B cell (primary cell): ENCODE measurements around the gene COG4. TPM values are rescaled to one million over a fixed set of nuclear protein-coding genes. Genes with fewer than 3 reads are reported as not detected.

Source experiments
- ATAC-seq: fragments of 200-7000 bp; cut with Tn5 transposase; one replicate; pipeline ENCODE4 v1.10.0; 2021; ENCODE audit warnings: low read depth, mild to moderate bottlenecking, moderate number of reproducible peaks, moderate library complexity
- CTCF ChIA-PET: fragments of 350-600 bp; sonication (Branson Sonifier 250); formaldehyde crosslinking; loops from one replicate; lab custom pipeline; 2021; ENCODE audit warnings: antibody characterized with exemption, inconsistent platforms; lab: Charles Lee
- POLR2A ChIA-PET: fragments of 350-600 bp; sonication (Branson Sonifier 250); formaldehyde crosslinking; loops from one replicate; lab custom pipeline; 2021; ENCODE audit warnings: antibody characterized with exemption; lab: Charles Lee
- DNase-seq: peaks from one replicate; pipeline ENCODE4 v3.0.0; 2013
- H2AFZ ChIP-seq: 2 replicates; pipeline ENCODE4 v1.6.1; 2012; ENCODE audit warnings: mild to moderate bottlenecking, low read depth, low read length; ENCODE audit not compliant: insufficient read depth, poor library complexity, severe bottlenecking
- H3K27ac ChIP-seq, 2 donors: 1 replicate in 1 of 2; 2 replicates in 1 of 2; pipeline ENCODE4 v1.5.1; 2012 to 2013; ENCODE audit warnings: low read length in 2 of 2, mild to moderate bottlenecking in 2 of 2, moderate library complexity in 1 of 2
- H3K27me3 ChIP-seq, 4 experiments: fragments of 200-600 bp in 1 of 4; sonication (generic) in 1 of 4; replicated peaks in 1 of 4; 1 replicate in 2 of 4; 2 replicates in 2 of 4; pipeline versions ENCODE4 v1.6.1 to v1.7.0; 2013 to 2016; ENCODE audit warnings: low read length in 3 of 4, mild to moderate bottlenecking in 2 of 4, mixed read lengths in 1 of 4, moderate library complexity in 1 of 4; ENCODE audit not compliant: insufficient read depth in 4 of 4, control insufficient read depth in 3 of 4; ENCODE audit errors: control extremely low read depth in 1 of 4
- H3K36me3 ChIP-seq, 2 experiments: replicated peaks in 1 of 2; 1 replicate in 1 of 2; 2 replicates in 1 of 2; pipeline versions ENCODE4 v1.6.1 to v1.7.1; 2013; ENCODE audit warnings: low read length in 1 of 2; ENCODE audit not compliant: insufficient read depth in 2 of 2, control insufficient read depth in 1 of 2; ENCODE audit errors: control extremely low read depth in 1 of 2, extremely low read depth in 1 of 2
- H3K4me1 ChIP-seq, 2 donors: fragments of 200-600 bp in 1 of 2; sonication (generic) in 1 of 2; 1 replicate in 1 of 2; 2 replicates in 1 of 2; pipeline versions ENCODE4 v1.5.1 to v1.6.1; 2013 to 2017; ENCODE audit warnings: low read length in 2 of 2; ENCODE audit not compliant: control insufficient read depth in 2 of 2, insufficient read depth in 2 of 2
- H3K4me2 ChIP-seq: replicated peaks from 2 replicates; pipeline ENCODE3; 2012; ENCODE audit warnings: mild to moderate bottlenecking, low read depth, low read length; ENCODE audit not compliant: poor library complexity, severe bottlenecking
- H3K4me3 ChIP-seq, 5 experiments: fragments of 200-600 bp in 1 of 5; sonication (generic) in 1 of 5; 1 replicate in 3 of 5; 2 replicates in 2 of 5; pipeline versions ENCODE4 v1.5.1 to v1.7.0; 2011 to 2016; ENCODE audit warnings: low read length in 4 of 5, mild to moderate bottlenecking in 4 of 5, low read depth in 2 of 5, control low read depth in 1 of 5, moderate library complexity in 1 of 5; ENCODE audit not compliant: insufficient read depth in 1 of 5; ENCODE audit errors: control extremely low read depth in 1 of 5, extremely low read depth in 1 of 5
- H3K79me2 ChIP-seq: fragments of 200-600 bp; sonication (generic); one replicate; pipeline ENCODE4 v1.6.0; 2016; ENCODE audit warnings: low read length; ENCODE audit not compliant: control insufficient read depth, insufficient read depth
- H3K9ac ChIP-seq: fragments of 200-600 bp; sonication (generic); 2 replicates; pipeline ENCODE4 v1.6.1; 2017; ENCODE audit warnings: mild to moderate bottlenecking, low read length, moderate library complexity
- H3K9me3 ChIP-seq, 3 donors: one replicate each; pipeline versions ENCODE4 v1.6.1 to v1.7.1; 2013; ENCODE audit warnings: low read length in 2 of 3; ENCODE audit not compliant: control insufficient read depth in 2 of 3, insufficient read depth in 1 of 3; ENCODE audit errors: control extremely low read depth in 1 of 3
- H4K20me1 ChIP-seq: 2 replicates; pipeline ENCODE4 v1.6.0; 2012; ENCODE audit warnings: mild to moderate bottlenecking, low read length; ENCODE audit not compliant: insufficient read depth, control insufficient read depth, poor library complexity, severe bottlenecking
- H3K27ac Mint-ChIP-seq: one replicate; pipeline ENCODE4 v1.8.0; 2021; ENCODE audit warnings: mixed read lengths
- H3K27me3 Mint-ChIP-seq: one replicate; pipeline ENCODE4 v1.8.0; 2021; ENCODE audit warnings: mixed read lengths
- H3K4me1 Mint-ChIP-seq: one replicate; pipeline ENCODE4 v1.8.0; 2021; ENCODE audit warnings: mixed read lengths
- H3K4me3 Mint-ChIP-seq: one replicate; pipeline ENCODE4 v1.8.0; 2021; ENCODE audit warnings: mixed read lengths
- H3K9me3 Mint-ChIP-seq: one replicate; pipeline ENCODE4 v1.8.0; 2022; ENCODE audit warnings: mixed read lengths; ENCODE audit not compliant: insufficient read depth
- CTCF ChIP-seq: fragments of 200-600 bp; IDR thresholded peaks from one replicate; pipeline ENCODE4 v1.8.0; 2022; ENCODE audit warnings: antibody characterized with exemption, mild to moderate bottlenecking
- EZH2 ChIP-seq: IDR thresholded peaks from 2 replicates; pipeline ENCODE4 v1.6.1; 2012; ENCODE audit warnings: borderline replicate concordance, low read depth, mild to moderate bottlenecking, moderate library complexity, low read length; ENCODE audit not compliant: insufficient read depth, poor library complexity, severe bottlenecking
- WGBS: methylation state at CpG from one replicate; pipeline ENCODE4 v1.1.5; 2013; ENCODE audit warnings: missing lambda C conversion rate; ENCODE audit not compliant: insufficient coverage; 5-methylcytosine and 5-hydroxymethylcytosine counted together
- intact Hi-C: fragments of 100-400 bp; cut with micrococcal nuclease; formaldehyde crosslinking; loops from one replicate; pipeline ENCODE4 v1.10.0; 2022
- polyA plus RNA-seq: library from polyadenylated mRNA; depleted of rRNA; stranded (reverse); fragments of >200 nt; gene quantifications from 2 replicates; pipeline ENCODE4 v1.2.3, GENCODE V29; 2012
- total RNA-seq, 2 donors: library from RNA; stranded (reverse); fragments of 120-200 nt in 1 of 2; gene quantifications; 1 replicate in 1 of 2; 2 replicates in 1 of 2; pipeline versions ENCODE4 v1.2.3 to v1.2.4, GENCODE V29; 2013 to 2022

Gene COG4
- total and polyA plus RNA-seq, 2 donors (not counting 1 experiment from before 2014, with no cell fraction given), result 49.4 to 60.6 TPM

- no peaks in the 10 kb centered on the region for H3K27me3 Mint-ChIP-seq
- TF ChIP-seq EZH2 (no peak), CTCF (no peak)
- Histone ChIP-seq H3K4me2 (no peak overlapping the region), H2AFZ (no peak overlapping the region), H3K27me3 (no peaks in the 10 kb centered on the region), H3K4me3 (no peak overlapping the region), H3K9ac (no peak overlapping the region), H3K79me2 (no peaks in the 10 kb centered on the region), H3K36me3 (peaks cover 0 to 13% of the 10 kb centered on the region in 2 experiments), H3K9me3 (no peaks in the 10 kb centered on the region), H4K20me1 (no peaks in the 10 kb centered on the region), H3K4me1 (no peaks in the 10 kb centered on the region), H3K27ac (no peak overlapping the region)
- no peak overlapping the region for H3K27ac Mint-ChIP-seq
- no peaks in the 10 kb centered on the region for H3K4me1 Mint-ChIP-seq
- H3K4me3 Mint-ChIP-seq, result no peak overlapping the region
- intact Hi-C loops, result loop anchor here (5.0 kb wide), 1 partner anchor 77 kb away; no protein-coding TSS in a partner anchor
- ATAC-seq (no peak), DNase-seq (no peak)
- no peaks in the 10 kb centered on the region for H3K9me3 Mint-ChIP-seq
- POLR2A ChIA-PET, result interaction anchor here (0.5 to 1.0 kb wide), 3 partner anchors 12 to 416 kb away, joined by 3 to 6 read pairs (median 3); no protein-coding TSS in a partner anchor
- CTCF ChIA-PET, result interaction anchor here (0.5 to 1.5 kb wide), 6 partner anchors 10 to 1240 kb away, joined by 3 to 6 read pairs (median 4); no protein-coding TSS in a partner anchor
- 98% methylated on average over 22 of the region's 22 CpGs for WGBS
Measured at GRCh38 chr16:70474320-70475053, 48.9 kb downstream of the COG4 start.
